Testis (tissue), 2 donors: ENCODE results near the gene CDH23.

Experiments used
- POLR2A ChIP-seq: fragments of 450-650 bp; IDR thresholded peaks from one replicate; pipeline ENCODE4 v1.6.1; 2017; ENCODE audit warnings: antibody characterized with exemption, mild to moderate bottlenecking, moderate library complexity
- TF ChIP-seq, protein P1 (sequence below), 3 experiments: fragments of 450-650 bp in 2 of 3; fragments of 200-600 bp in 1 of 3; sonication (generic) in 1 of 3; IDR thresholded peaks; one replicate each; pipeline ENCODE4 v1.5.1; 2016 to 2019; ENCODE audit warnings: antibody characterized with exemption in 3 of 3, mild to moderate bottlenecking in 2 of 3, moderate library complexity in 1 of 3

DNA sequence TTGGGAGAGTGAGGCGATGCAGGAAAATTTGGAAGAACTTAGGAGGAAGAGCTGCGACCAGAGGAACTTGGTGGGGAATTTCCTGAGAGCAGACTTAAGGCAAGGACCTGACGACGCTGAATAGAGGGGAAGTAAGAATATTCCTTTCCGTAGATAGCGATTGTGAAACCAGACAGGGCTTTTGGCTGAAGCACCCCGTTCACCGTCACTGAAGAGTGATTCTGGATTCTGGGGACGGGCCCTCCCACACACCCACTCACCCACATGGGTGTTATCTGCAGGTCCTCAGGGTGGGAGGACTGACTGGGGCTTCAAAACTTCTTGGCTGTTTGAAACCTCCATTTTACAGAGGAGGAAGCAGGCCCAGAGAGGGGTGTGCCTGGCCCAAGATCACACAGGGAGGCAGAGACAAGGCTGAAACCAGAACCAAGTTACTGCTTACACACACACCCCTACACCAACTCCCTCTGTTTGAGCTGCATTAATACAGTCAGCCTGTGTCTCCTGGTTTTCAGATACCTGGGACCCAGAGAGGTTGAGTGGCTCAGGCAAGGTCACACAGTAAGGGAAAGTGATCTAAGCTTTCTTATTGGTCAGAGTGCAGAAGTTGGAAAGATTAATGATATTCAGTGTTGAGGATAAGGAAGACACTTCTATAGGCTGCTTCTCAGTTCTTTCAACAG is 37.2 kb upstream of the CDH23 start:
- TF ChIP-seq, protein P1, sequence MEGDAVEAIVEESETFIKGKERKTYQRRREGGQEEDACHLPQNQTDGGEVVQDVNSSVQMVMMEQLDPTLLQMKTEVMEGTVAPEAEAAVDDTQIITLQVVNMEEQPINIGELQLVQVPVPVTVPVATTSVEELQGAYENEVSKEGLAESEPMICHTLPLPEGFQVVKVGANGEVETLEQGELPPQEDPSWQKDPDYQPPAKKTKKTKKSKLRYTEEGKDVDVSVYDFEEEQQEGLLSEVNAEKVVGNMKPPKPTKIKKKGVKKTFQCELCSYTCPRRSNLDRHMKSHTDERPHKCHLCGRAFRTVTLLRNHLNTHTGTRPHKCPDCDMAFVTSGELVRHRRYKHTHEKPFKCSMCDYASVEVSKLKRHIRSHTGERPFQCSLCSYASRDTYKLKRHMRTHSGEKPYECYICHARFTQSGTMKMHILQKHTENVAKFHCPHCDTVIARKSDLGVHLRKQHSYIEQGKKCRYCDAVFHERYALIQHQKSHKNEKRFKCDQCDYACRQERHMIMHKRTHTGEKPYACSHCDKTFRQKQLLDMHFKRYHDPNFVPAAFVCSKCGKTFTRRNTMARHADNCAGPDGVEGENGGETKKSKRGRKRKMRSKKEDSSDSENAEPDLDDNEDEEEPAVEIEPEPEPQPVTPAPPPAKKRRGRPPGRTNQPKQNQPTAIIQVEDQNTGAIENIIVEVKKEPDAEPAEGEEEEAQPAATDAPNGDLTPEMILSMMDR (IDR thresholded peaks at IDR 0.05): no peak
- no peak for TF ChIP-seq POLR2A
